A549 (cell line): Measurements from ENCODE around the gene SLC12A8.

ENCODE experiments used
- HOXA7 ChIP-seq: fragments of 250-450 bp; sonication (Bioruptor Pico); IDR thresholded peaks from 2 replicates; pipeline ENCODE4 v1.5.0; 2020; ENCODE audit warnings: mild to moderate bottlenecking, moderate library complexity
- MAZ ChIP-seq: fragments of 150-350 bp; IDR thresholded peaks from 2 replicates; pipeline ENCODE4 v1.6.1; 2014; ENCODE audit warnings: antibody characterized with exemption, low read depth, low read length, borderline replicate concordance
- RAD21 ChIP-seq, 2 experiments: fragments of >200 bp in 1 of 2; sonication (Bioruptor Twin) in 1 of 2; formaldehyde crosslinking in 1 of 2; IDR thresholded peaks in 1 of 2; conservative IDR thresholded peaks in 1 of 2; 2 replicates in 1 of 2; 3 replicates in 1 of 2; pipeline ENCODE4 v1.6.1; 2012 to 2018; ENCODE audit warnings: inconsistent platforms in 1 of 2
- RCOR1 ChIP-seq: fragments of 150-350 bp; IDR thresholded peaks from 2 replicates; pipeline ENCODE4 v1.6.1; 2014; ENCODE audit warnings: antibody characterized with exemption, low read length, low read depth
- TF ChIP-seq, protein P1 (sequence below): fragments of 150-350 bp; IDR thresholded peaks from 2 replicates; pipeline ENCODE4 v1.6.1; 2014; ENCODE audit warnings: low read depth, mild to moderate bottlenecking, low read length
- TF ChIP-seq, protein P2 (sequence below): IDR thresholded peaks from 2 replicates; pipeline ENCODE4 v1.6.1; 2012
- TF ChIP-seq, protein P3 (sequence below): fragments of >200 bp; sonication (Bioruptor Twin); formaldehyde crosslinking; IDR thresholded peaks from 3 replicates; pipeline ENCODE4 v1.5.1; 2016
- TF ChIP-seq, protein P4 (sequence below): fragments of 200-600 bp; sonication (generic); IDR thresholded peaks from 2 replicates; pipeline ENCODE4 v1.6.1; 2016; ENCODE audit warnings: antibody characterized with exemption, mild to moderate bottlenecking, moderate library complexity
- TF ChIP-seq, protein P5 (sequence below): fragments of 250-450 bp; sonication (Bioruptor Pico); IDR thresholded peaks from 2 replicates; pipeline ENCODE4 v1.5.0; 2020; ENCODE audit warnings: low read depth, mild to moderate bottlenecking, moderate library complexity

DNA sequence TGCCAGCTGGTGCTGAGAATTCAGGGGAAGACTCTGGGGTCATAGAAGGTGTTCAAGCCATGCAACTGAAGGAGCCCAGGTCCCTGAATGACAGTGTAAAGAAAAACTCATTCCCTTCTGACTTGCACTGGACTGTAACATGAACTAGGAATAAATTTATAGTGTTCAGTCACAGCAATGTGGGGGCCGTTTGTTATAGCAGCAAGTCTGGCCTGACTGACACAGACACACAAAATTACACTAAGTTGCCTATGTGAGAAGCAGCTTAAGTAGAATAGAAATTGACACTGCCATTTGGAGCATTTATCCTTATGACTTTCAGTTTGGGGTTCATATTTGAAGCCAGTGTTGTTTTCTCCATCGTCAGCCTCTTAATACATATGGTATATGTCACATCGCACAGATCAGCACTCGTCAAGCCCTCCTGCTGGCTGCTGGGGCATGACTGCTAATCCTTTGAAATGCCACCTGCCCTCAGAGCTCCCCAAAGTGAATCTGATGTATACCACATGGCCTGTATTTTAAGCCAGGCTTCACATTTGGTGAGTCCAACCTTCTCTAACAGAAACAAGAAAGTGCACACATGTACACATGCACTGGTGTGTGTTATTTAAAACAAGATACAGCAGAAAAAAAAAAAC is 139.7 kb downstream of the SLC12A8 start:
- TF ChIP-seq, protein P1, sequence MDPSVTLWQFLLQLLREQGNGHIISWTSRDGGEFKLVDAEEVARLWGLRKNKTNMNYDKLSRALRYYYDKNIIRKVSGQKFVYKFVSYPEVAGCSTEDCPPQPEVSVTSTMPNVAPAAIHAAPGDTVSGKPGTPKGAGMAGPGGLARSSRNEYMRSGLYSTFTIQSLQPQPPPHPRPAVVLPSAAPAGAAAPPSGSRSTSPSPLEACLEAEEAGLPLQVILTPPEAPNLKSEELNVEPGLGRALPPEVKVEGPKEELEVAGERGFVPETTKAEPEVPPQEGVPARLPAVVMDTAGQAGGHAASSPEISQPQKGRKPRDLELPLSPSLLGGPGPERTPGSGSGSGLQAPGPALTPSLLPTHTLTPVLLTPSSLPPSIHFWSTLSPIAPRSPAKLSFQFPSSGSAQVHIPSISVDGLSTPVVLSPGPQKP = no peak
- no peak for TF ChIP-seq RAD21 (conservative IDR thresholded peaks at IDR 0.05 in 1 of 2, IDR thresholded peaks at IDR 0.05 in 1 of 2)
- TF ChIP-seq, protein P2, sequence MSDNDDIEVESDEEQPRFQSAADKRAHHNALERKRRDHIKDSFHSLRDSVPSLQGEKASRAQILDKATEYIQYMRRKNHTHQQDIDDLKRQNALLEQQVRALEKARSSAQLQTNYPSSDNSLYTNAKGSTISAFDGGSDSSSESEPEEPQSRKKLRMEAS = no peak
- TF ChIP-seq, protein P3, sequence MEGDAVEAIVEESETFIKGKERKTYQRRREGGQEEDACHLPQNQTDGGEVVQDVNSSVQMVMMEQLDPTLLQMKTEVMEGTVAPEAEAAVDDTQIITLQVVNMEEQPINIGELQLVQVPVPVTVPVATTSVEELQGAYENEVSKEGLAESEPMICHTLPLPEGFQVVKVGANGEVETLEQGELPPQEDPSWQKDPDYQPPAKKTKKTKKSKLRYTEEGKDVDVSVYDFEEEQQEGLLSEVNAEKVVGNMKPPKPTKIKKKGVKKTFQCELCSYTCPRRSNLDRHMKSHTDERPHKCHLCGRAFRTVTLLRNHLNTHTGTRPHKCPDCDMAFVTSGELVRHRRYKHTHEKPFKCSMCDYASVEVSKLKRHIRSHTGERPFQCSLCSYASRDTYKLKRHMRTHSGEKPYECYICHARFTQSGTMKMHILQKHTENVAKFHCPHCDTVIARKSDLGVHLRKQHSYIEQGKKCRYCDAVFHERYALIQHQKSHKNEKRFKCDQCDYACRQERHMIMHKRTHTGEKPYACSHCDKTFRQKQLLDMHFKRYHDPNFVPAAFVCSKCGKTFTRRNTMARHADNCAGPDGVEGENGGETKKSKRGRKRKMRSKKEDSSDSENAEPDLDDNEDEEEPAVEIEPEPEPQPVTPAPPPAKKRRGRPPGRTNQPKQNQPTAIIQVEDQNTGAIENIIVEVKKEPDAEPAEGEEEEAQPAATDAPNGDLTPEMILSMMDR = no peak
- TF ChIP-seq MAZ = no peak
- no peak for TF ChIP-seq HOXA7 (CRISPR knock-in tag)
- no peak for TF ChIP-seq RCOR1
- TF ChIP-seq, protein P4, sequence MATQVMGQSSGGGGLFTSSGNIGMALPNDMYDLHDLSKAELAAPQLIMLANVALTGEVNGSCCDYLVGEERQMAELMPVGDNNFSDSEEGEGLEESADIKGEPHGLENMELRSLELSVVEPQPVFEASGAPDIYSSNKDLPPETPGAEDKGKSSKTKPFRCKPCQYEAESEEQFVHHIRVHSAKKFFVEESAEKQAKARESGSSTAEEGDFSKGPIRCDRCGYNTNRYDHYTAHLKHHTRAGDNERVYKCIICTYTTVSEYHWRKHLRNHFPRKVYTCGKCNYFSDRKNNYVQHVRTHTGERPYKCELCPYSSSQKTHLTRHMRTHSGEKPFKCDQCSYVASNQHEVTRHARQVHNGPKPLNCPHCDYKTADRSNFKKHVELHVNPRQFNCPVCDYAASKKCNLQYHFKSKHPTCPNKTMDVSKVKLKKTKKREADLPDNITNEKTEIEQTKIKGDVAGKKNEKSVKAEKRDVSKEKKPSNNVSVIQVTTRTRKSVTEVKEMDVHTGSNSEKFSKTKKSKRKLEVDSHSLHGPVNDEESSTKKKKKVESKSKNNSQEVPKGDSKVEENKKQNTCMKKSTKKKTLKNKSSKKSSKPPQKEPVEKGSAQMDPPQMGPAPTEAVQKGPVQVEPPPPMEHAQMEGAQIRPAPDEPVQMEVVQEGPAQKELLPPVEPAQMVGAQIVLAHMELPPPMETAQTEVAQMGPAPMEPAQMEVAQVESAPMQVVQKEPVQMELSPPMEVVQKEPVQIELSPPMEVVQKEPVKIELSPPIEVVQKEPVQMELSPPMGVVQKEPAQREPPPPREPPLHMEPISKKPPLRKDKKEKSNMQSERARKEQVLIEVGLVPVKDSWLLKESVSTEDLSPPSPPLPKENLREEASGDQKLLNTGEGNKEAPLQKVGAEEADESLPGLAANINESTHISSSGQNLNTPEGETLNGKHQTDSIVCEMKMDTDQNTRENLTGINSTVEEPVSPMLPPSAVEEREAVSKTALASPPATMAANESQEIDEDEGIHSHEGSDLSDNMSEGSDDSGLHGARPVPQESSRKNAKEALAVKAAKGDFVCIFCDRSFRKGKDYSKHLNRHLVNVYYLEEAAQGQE = no peak
- TF ChIP-seq, protein P5, sequence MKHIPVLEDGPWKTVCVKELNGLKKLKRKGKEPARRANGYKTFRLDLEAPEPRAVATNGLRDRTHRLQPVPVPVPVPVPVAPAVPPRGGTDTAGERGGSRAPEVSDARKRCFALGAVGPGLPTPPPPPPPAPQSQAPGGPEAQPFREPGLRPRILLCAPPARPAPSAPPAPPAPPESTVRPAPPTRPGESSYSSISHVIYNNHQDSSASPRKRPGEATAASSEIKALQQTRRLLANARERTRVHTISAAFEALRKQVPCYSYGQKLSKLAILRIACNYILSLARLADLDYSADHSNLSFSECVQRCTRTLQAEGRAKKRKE (CRISPR knock-in tag) = no peak
